CD4-positive, alpha-beta T cell treated with Interleukin-2 at 100 ng/mL for 4 hours (primary cell): ENCODE data around the gene RTEL1.
"Not testable (repeated sequence)": the region's sequence is repeated elsewhere in the genome, so short reads cannot be mapped to it uniquely, and the experiment has no call there.

Source experiments
- DNase-seq: peaks from one replicate; pipeline ENCODE4 v3.0.0-alpha.2; 2020; ENCODE audit warnings: low spot score

Gene RTEL1, protein sequence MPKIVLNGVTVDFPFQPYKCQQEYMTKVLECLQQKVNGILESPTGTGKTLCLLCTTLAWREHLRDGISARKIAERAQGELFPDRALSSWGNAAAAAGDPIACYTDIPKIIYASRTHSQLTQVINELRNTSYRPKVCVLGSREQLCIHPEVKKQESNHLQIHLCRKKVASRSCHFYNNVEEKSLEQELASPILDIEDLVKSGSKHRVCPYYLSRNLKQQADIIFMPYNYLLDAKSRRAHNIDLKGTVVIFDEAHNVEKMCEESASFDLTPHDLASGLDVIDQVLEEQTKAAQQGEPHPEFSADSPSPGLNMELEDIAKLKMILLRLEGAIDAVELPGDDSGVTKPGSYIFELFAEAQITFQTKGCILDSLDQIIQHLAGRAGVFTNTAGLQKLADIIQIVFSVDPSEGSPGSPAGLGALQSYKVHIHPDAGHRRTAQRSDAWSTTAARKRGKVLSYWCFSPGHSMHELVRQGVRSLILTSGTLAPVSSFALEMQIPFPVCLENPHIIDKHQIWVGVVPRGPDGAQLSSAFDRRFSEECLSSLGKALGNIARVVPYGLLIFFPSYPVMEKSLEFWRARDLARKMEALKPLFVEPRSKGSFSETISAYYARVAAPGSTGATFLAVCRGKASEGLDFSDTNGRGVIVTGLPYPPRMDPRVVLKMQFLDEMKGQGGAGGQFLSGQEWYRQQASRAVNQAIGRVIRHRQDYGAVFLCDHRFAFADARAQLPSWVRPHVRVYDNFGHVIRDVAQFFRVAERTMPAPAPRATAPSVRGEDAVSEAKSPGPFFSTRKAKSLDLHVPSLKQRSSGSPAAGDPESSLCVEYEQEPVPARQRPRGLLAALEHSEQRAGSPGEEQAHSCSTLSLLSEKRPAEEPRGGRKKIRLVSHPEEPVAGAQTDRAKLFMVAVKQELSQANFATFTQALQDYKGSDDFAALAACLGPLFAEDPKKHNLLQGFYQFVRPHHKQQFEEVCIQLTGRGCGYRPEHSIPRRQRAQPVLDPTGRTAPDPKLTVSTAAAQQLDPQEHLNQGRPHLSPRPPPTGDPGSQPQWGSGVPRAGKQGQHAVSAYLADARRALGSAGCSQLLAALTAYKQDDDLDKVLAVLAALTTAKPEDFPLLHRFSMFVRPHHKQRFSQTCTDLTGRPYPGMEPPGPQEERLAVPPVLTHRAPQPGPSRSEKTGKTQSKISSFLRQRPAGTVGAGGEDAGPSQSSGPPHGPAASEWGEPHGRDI (N-terminal part only)

DNA sequence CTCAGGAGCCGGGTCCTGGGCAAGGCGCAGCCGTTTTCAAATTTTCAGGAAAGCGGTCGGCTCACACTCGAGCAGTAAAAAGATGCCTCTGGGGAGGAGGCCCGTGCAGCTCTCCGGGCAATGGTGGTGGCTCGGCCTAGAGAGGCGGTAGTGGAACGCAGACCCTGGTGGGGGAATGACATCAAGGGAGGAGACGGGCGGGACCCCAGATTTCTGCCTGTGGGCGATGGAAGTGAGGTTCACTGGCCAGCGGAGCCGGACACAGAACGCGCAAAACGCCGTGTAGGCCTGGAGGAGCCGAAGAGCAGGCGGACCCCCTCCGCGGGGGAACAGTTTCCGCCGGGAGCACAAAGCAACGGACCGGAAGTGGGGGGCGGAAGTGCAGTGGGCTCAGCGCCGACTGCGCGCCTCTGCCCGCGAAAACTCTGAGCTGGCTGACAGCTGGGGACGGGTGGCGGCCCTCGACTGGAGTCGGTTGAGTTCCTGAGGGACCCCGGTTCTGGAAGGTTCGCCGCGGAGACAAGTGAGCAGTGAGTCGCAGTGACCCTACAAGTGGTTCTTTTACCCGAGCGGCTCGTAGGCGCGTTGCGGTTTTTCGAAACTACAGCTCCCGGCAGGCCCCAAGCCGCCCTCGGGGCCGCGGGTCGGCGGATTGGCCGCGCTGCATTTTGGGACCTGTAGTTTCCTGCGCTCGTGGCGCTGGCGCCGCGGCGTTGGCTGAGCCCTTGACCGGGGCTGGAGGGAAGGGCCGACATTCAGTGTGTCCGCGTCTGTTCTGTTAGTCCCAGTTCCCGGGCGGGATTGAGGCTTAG is at the start of gene RTEL1:
RTEL1 (plus strand) TSS at position 376 of the 812 bp plus-strand sequence. CDS start 1,091 bp downstream, outside the sequence.
- peak; percentile 91 for DNase-seq

DNA sequence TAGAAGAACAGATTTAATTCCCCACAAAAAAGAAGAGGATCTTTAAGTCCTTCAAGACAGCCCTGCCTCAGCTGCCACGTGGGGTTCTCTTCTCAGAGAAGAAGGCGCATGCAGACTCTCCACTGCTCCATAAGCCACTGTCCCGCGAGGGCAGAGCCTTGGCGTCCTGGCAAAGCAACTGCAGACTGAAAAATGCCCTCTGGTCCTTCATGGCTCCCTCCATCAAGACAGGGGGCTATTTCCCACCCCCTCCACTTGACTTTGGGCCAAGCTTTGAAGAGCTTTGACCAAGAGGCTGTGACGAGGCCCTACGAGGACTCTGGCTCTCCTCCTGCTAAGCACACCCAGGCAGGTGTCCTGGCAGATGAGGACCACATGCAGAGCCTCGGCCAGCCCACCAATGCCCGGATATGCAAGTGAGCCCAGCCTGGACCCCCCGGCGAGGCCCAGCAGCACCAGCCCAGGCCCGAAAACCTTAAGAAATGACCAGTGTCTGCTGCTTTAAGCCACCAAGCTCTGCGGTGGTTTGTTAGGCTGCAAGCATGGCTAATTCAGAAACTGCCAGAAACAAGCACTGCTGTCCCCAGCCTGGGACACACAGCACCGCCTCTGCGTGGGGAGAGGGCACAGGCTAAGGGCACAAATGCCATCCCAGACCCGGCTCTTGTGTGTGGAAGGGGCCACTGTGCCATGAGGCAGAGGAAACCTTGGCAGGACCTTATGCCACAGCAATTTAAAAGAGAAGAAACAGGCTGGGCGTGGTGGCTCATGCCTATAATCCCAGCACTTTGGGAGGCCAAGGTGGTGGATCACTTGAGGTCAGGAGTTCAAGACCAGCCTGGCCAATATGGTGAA is 47.3 kb upstream of the RTEL1 start:
- no peak for DNase-seq

DNA sequence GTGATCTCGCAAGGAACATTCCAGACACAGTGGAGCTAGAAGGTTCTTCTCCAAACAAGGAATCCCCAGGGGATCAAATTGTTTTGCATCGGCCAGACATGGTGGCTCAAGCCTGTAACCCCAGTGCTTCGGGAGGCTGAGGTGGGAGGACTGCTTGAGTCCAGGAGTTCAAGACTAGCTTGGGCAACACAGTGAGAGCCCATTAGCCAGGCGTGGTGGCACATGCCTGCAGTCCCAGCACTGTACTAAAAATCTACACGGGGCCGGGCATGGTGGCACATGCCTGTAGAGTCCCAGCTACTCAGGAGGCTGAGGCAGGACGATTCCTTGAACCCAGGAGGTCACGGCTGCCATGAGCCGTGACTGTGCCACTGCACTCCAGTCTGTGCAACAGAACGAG is 46.5 kb upstream of the RTEL1 start:
- DNase-seq: no peak

DNA sequence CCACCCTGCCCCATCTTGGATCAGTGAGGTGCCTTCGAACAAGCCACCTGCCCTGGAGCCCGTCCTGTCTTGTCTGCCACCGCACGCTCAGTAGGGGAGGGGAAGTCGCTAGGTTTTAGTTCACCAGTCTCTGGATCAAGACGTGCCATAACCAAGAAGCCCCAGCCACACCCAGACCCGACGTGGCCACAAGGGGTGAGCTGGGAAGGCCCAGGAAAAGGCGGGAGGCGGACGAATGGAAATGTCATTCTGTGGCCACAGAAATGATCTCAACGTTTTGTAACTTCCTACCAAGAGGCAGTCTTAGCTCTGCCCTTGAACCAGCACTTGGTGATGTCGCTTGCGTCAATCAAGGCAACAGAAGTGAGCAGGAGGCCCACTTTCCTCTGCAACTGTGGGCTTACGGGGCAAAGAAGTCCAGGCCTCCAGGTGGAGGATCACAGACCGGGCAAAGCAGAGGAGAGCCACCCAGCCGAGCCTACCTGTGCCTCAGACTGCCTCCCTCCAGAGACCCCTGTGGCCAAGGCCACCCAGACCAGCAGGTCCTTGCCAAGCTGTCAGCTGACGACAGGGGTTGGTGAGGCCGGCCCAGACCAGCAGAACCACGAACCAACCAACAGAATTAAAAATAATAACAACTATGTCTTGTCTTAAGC is 45.7 kb upstream of the RTEL1 start:
- no peak for DNase-seq

DNA sequence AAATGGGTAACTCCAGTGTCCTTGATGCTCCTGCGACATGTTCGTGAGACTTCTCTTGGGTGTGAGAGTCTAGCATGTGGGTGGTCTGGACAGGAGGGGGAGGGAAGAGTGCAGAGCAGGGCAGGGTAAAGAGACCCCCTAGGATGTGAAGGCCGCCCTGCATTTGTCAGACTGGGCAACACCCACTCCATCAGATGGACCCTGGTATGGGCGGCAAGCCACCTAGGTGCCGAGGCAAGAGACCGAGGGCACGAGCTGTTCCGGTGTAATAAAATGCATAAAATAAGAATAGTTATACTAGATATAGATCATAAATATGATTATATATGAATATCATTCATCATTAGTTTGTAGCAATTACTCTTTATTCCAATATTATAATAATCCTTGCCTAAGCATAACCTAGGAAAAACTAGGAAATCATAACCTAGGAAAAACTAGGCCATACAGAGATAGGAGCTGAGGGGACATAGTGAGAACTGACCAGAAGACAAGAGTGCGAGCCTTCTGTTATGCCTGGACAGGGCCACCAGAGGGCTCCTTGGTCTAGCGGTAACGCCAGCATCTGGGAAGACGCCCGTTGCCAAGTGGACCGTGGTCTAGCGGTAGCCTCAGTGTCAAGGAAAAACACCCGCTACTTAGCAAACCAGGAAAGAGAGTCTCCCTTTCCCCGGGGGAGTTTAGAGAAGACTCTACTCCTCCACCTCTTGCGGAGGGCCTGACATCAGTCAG is 44.1 kb upstream of the RTEL1 start:
- DNase-seq: not testable (repeated sequence)

DNA sequence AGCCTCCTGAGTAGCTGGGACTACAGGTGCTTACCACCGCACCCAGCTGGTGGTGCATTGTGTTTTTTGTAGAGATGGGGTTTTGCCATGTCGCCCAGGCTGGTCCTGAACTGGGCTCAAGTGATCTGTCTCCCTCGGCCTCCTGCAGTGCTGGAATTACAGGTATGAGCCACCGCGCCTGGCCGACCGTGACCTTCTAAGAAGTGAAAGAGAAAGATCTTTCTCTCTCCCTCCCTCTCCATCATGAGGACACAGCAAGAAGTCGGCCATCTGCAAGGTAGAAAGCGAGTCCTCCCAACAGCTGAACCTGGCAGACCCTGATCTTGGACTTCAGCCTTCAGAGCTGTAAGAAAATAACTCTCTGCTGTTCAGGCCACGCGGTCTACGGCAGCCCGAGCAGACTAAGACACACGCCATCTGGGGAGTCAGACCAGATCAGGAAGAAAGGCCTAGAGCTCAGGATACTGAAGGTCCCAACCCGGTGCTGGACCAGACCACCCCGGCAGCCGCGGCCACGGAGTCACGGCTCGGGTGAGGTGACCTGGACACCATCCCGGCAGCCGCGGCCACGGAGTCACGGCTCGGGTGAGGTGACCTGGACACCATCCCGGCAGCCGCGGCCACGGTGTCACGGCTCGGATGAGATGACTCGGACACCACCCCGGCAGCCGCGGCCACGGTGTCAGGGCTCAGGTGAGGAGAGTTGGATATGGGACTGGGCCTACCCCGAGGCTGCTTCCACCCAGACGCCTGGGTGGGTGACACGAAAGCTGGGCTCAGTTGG is 40.8 kb upstream of the RTEL1 start:
- no peak for DNase-seq

DNA sequence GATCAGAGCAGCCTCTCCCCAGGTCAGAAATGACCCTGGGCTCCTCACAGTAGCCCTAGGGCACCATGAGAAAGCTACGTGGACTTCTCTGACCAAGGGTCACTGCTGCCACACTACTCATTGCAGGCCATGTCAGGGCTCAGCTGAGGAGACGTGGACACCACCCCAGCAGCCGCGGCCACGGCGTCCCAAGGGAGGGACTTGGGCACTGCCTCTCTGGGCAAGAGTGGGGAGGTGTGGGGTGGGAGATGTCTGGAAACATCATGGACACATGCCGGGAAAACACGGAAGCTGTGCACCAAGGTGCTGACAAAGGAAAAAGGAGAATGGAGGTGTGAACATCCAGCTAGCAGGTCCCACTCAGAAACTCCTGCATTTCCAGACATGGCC is 40.2 kb upstream of the RTEL1 start:
- DNase-seq: no peak

DNA sequence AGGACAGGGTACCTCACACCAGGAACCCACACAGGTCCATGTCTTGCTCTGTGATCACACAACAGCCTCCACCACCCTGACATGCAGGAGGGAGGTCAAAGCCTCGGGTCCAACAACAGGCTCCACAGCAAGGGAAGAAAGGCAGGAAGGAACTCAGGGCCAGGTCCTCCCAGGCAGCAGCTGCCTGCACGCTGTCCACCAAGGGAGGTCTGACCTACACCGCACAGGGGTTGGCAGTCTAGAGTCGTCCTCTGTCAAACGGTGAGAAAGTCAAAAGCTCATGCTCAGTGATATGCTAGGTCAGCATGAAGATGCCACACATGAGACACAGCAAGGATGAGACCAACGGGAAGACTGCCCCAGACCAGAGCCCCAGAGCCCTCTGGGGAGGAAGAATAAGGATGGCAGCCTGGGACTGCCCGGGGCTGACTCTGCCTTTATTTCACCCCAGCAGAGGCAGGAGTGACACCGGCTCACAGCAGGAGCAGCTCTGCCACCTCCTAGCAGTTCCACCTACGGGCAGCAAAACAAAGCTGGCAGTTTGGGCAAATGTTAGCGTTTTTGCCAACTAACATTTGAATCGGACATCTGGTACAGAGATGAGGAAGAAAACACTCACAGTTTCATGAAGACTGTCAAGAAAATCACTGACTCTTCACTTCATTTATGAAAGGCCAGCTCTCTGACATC is 39.7 kb upstream of the RTEL1 start:
- DNase-seq: no peak

DNA sequence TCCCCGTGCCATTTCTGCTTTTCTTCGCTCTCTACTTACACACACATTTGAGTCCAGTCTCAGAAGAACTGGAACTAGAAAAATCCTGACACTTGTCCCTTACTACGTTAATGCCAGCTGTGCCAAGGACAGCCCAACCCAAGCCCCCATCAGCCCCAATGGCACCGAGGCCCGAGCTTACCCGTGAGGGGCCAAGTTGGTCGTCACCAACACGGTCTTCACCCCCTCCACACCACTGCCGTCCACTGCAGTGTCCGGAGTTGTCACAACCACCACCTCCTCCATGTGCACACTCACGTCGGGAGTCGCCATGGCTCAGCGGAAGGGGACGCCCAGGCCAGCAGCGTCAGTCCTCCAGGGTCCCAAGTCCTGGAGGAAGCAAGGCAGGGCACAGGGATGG is 39.0 kb upstream of the RTEL1 start:
- DNase-seq: no peak

DNA sequence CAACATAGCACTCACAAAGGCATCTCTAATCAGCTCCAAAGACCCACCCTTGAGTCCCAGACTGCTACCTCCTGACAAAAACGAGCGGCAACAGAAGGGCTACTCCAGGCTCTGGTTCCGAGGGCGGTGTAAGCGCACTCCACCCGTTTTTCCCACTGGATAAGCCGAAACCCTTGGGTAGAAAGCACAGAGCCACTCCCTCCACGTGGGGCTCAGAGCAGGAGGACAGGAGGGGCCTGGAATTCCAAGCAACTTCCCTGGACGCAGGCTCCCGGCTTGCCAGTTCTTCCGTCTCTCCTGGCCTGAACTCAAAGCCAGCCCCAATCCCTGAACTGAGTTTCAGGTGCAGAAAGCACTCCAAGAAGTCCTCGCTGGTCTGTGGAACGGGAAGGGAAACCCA is 38.6 kb upstream of the RTEL1 start:
- no peak for DNase-seq

DNA sequence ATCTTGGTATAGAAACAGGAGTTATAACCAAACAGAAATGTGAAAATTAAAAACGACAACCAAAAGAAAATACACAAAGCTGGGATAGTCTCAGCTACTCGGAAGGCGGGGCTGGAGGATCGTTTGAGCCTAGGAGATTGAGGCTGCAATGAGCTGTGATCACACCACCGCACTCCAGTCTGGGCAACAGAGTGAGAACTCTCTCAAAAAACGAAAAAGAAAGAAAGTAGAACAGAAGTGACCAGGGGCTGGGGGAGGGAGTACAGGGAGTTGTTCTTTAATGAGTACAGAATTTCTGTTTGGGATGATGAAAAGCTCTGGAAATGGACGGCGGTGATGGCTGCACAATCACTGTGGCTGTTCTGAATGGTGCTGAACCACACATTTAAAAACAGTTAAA is 37.1 kb upstream of the RTEL1 start:
- DNase-seq: no peak

DNA sequence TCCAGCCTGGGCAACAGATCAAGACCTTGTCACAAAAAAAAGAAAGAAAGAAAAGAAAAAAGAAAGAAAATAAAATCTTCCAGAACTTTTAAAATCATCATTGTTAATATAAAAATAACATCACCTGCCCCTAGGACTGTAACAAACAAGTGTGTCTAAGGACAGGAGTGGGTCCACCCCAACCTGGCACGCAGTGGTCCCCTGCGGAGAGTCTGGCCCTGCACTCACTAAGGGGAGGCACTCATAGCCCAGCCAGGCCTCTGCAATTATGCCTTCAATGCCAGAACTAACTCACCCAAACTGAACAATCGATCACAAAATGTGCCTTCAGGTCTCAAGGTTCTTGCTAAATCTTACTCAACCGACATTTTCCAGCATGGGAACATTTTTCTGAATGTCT is 36.0 kb upstream of the RTEL1 start:
- DNase-seq: no peak

DNA sequence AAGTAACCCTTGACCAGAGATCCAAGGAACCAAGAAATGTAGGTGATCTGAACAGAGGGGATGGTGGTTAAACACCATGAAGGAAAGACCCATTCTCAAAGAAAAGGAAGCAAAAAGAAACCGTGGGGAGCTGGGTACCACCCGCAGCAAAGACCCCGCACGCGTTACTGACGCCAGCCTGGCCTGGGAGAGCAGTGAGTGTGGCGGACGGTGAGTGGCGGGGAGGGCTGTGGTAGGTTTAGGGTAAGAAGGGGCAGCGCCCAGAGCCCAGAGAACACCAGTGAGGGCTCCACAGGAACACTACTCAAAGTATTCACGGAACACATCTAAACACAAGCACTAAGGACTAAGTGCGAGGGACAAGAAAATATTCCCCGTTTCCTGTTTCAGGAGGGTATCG is 35.4 kb upstream of the RTEL1 start:
- no peak for DNase-seq

DNA sequence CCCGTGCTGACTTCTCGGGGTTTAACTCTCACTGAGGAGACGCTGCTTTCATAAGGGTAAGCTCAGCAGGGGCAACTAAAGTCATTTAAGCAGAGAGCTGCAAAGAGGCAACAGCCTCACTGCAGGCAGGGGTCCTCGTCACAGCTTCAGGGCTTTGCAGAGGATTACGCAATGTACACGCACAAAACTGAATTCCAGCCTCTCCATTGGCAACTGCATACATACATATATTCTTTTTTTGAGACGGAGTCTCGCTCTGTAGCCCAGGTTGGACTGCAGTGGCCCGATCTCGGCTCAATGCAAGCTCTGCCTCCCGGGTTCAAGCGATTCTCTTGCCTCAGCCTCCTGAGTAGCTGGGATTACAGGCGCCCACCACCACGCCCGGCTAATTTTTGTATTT is 33.6 kb upstream of the RTEL1 start:
- no peak for DNase-seq

DNA sequence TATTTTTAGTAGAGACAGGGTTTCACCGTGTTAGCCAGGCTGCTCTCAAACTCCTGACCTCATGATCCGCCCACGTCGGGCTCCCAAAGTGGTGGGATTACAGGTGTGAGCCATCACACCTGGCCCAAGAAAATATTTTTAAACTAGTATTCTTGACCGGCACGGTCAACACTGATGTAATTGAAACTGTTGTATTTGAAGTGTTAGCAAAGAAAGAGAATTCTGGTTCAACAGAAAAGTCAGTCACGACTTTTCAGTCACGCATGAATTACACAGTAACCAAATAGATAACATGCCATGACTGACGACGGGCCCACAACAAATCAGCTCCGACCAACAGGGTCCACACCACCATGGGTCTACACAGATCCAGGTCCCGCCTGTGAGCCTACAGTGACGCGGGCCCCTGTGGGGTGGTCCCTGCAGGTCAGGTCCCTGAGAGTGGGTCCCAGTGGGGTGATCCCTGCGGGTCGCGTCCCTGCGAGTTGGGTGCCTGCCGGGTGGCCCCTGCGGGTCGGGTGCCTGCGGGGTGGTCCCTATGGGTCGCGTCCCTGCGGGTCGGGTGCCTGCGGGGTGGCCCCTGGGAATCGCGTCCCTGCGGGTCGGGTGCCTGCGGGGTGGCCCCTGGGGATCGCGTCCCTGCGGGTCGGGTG is 32.2 kb upstream of the RTEL1 start:
- DNase-seq: no peak

DNA sequence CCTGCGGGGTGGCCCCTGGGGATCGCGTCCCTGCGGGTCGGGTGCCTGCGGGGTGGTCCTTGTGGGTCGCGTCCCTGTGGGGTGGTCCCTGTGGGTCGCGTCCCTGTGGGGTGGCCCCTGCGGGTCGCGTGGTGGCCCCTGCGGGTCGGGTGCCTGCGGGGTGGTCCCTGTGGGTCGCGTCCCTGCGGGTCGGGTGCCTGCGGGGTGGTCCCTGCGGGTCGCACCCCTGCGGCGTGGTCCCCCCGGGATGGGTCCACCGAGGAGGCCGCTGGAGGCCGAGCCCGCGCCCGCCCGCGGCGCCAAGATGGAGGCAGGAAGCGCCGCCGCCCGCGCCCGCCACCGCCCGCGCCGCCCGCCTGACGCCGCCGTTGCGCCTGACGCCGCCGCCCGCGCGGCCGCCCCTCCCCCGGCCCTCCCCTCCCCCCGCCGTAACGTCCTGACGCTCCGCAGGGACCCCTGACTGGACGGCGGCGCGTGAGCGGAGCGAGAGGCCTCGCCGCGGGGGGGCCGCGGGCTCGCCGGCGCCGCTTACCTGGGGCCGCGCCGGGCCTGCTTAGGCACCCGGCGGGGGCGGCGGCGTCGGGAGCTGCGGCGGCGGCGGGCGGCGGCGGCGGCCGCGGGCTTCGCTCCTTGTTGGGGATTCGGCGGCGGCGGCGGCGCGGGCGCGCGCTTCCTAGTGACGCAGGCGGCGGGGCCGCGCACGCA is 31.5 kb upstream of the RTEL1 start, which contains the start of gene GMEB2:
GMEB2 (minus strand) TSS at position 678 of the 705 bp plus-strand sequence. CDS start 7,704 bp downstream, outside the sequence.
- DNase-seq: peak; percentile 75
